GM21737 (cell line): Measurements from ENCODE around the gene FLACC1.
"Not testable (repeated sequence)": the region's sequence is repeated elsewhere in the genome, so short reads cannot be mapped to it uniquely, and the experiment has no call there.

ENCODE experiments used
- ATAC-seq: cut with Tn5 transposase; IDR thresholded peaks from one replicate; pipeline ENCODE4 v1.9.1; 2021; ENCODE audit warnings: mild to moderate bottlenecking, moderate library complexity; ENCODE audit not compliant: unreplicated experiment

FLACC1 gene

DNA sequence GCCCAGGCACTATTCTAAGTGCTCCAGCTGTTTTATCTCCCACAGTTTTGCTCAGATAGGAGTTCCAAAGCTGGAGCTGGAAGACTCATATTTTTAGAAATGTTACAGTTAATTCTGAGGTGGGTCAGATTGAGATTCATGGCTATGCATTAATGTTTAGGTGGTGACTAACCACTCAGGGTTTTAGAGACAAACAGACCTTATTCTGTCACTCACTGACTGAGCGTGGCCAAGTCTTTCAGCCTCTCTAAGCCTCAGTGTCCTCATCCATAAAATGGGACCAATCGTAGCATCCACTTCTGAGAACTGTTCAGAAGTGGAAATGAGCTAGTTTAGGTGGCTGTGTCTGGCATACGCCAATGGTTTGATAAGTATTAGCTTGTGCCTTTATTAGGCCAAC, 101.1 kb downstream of the FLACC1 start:
- ATAC-seq: no peak

DNA sequence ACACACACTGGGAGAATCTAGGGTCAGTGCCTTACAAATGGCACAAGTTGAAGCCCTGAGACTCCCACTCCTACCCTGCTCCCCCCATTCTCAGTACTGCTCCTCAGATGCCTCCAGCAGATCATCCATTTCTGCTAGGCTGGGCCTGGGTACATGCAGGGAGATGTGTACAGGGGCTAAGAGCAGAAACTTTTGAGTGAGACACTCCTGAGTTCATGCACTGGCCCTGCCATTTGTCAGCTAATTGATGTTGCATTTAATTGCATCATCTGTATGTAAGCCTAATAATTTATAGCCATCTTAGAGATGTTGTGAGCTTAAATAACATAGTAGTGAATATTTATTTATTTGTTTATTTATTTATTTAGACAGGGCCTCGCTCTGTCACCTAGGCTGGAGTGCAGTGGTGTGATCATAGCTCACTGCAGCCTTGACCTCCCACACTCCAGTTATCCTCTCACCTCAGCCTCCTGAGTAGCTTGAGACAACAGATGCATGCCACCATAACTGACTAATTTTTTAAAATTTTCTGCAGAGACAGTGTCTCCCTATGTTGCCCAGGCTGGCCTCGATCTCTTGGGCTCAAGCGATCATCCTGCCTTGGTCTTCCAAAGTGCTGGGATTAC, 101.6 kb downstream of the FLACC1 start:
- no peak for ATAC-seq

- no peak for ATAC-seq
These were observed 102.9 kb downstream of the FLACC1 start for GRCh38 chr2:201254081-201254730.

DNA sequence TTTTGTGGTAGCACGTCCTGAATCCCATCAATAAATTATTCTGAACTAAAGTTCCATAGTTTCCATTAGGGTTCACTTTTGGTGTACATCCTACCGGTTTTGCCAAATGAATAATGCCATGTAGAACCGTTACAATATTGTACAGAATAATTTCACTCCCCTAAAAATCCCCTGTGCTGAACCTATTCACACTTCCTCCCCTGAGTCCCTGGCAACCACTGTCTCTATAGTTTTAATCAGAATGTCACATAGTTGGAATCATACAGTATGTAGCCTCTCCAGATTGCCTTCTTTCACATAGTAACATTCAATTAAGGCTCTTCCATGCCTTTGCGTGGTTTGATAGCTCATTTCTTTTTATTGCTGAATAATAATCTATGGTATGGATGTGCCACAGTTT, 106.4 kb downstream of the FLACC1 start:
- no peak for ATAC-seq

DNA sequence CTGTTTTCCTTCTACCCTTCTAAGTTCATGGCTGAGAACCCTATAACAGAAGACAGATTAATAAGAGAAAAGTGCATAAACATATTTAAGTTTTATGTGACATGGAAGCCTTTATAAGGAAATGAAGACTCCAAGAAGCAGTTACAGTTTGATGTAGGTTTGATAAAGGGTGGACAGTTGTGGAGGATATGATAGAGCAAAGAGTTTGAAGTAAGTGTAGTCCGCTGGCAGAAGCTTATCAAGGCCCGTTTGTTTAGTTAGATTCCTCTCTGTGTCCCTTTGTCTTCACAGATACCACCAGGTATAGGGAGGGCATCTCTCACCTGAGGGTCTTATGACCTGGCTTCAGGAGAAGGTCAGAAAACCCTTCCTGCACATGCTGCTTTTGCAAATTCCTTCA, 107.3 kb downstream of the FLACC1 start:
- ATAC-seq: no peak

- ATAC-seq: no peak
These were observed 108.8 kb downstream of the FLACC1 start for GRCh38 chr2:201248288-201248844.

DNA sequence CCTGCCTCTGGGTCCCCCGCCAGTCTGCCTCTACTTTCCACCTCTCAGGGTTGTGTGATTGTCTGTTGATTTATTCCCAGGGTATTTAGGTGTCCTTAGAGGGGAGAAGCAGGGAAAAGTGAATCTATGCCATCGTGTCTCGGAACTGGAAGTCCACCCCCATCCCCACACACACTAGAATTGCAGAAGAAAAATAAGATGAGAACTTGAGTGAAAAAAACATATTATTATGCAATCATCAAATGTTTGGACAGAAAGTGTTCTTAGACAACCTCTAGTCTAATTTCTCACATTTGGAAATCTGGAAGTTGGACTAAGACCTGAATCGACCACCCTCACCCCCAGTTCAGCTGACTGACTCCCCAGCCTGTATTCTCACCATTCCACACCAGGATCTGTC, 110.9 kb downstream of the FLACC1 start:
- ATAC-seq: no peak

- ATAC-seq: no peak
These were observed 112.3 kb downstream of the FLACC1 start for GRCh38 chr2:201244829-201245228.

DNA sequence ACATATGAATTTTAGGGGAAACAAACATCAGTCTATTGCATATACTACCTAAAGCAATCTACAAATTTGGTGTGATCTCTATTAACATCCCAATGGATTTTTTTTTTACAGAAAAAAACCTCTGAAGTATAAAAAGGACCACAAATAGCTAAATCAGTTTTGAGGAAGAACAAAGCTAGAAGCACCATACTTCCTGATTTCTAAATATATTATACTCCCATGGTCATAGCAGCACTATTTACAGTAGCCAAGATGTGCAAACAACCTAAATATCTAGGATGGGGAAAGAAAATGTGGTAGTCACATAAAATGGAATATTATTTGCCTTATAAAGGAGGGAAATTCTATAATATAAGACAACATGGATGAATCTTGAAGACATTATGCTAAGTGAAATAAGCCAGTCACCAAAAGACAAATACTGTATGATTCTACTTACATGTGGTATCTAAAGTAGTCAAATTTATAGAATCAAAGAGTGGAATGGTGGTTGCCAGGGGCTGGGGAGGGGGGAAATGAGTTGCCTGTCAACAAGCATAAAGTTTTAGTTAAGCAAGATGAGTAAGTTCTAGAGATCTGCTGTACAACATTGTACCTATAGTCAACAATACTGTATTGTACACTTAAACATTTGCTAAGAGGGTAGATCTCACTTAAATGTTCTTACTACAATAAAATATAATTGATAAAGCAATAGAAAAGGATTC, 114.4 kb downstream of the FLACC1 start:
- no peak for ATAC-seq

- not testable (repeated sequence) for ATAC-seq
These were observed 117.8 kb downstream of the FLACC1 start for GRCh38 chr2:201239167-201239935.
